Measurements from ENCODE around the gene ST6GALNAC3. TPM values are rescaled to one million over a fixed set of nuclear protein-coding genes. Genes with fewer than 3 reads are reported as not detected.

The ST6GALNAC3 gene
- total RNA-seq, 6 experiments from 2014 or later: 1.4 to 3.2 (median 2.6) TPM

GRCh38 chr1:76103034-76103433 is 28.5 kb downstream of the ST6GALNAC3 start:
- Histone ChIP-seq H3K27me3 (no peaks in the 10 kb centered on the region), H3K4me1 (no peaks in the 10 kb centered on the region), H3K9me3 (no peaks in the 10 kb centered on the region), H3K36me3 (no peaks in the 10 kb centered on the region), H3K27ac (no peak overlapping the region), H3K4me3 (no peak overlapping the region)
- DNase-seq (no peak), ATAC-seq (no peak)
- no peak for TF ChIP-seq POLR2A (IDR thresholded peaks at IDR 0.05)
- TF ChIP-seq CTCF (IDR thresholded peaks at IDR 0.05): no peak
- intact Hi-C loops (cut with DNase I): no loop called here

- no peaks in the 10 kb centered on the region for H3K4me1 ChIP-seq
- ATAC-seq: no peak
Measured at GRCh38 chr1:76105372-76105771, 30.8 kb downstream of the ST6GALNAC3 start.

GRCh38 chr1:76106251-76106650 is 31.7 kb downstream of the ST6GALNAC3 start:
- no peak for ATAC-seq
- intact Hi-C loops (cut with DNase I): no loop called here
- TF ChIP-seq CTCF (IDR thresholded peaks at IDR 0.05) (no peak), POLR2A (IDR thresholded peaks at IDR 0.05) (no peak)

More at GRCh38 chr1:76105372-76105771, 30.8 kb downstream of the ST6GALNAC3 start:
- no peak for DNase-seq
- intact Hi-C loops (cut with DNase I): no loop called here
- Histone ChIP-seq H3K27me3 (no peaks in the 10 kb centered on the region), H3K36me3 (no peaks in the 10 kb centered on the region), H3K9me3 (no peaks in the 10 kb centered on the region), H3K4me3 (no peak overlapping the region), H3K27ac (no peak overlapping the region)
- WGBS (ENCODE audit: insufficient coverage, low coverage, low lambda C conversion rate, missing lambda C conversion rate): 25% methylated on average over 2 of the region's 2 CpGs
- TF ChIP-seq CTCF (IDR thresholded peaks at IDR 0.05): no peak
- TF ChIP-seq POLR2A (IDR thresholded peaks at IDR 0.05): no peak

GRCh38 chr1:76106719-76107235 is 32.2 kb downstream of the ST6GALNAC3 start:
- no peaks in the 10 kb centered on the region for H3K36me3 ChIP-seq
- ATAC-seq: no peak
- no peaks in the 10 kb centered on the region for H3K4me1 ChIP-seq
- H3K27ac ChIP-seq: no peak overlapping the region
- DNase-seq: no peak
- intact Hi-C loops (cut with DNase I): no loop called here
- TF ChIP-seq CTCF (IDR thresholded peaks at IDR 0.05) (no peak), POLR2A (IDR thresholded peaks at IDR 0.05) (no peak)
- WGBS (ENCODE audit: insufficient coverage, low coverage, low lambda C conversion rate, missing lambda C conversion rate): 33% methylated on average over 1 of the region's 1 CpG
- no peaks in the 10 kb centered on the region for H3K9me3 ChIP-seq
- no peak overlapping the region for H3K4me3 ChIP-seq
- H3K27me3 ChIP-seq: no peaks in the 10 kb centered on the region

More at GRCh38 chr1:76106251-76106650, 31.7 kb downstream of the ST6GALNAC3 start:
- no peak overlapping the region for H3K4me3 ChIP-seq
- no peaks in the 10 kb centered on the region for H3K4me1 ChIP-seq
- H3K27me3 ChIP-seq: no peaks in the 10 kb centered on the region
- no peaks in the 10 kb centered on the region for H3K9me3 ChIP-seq
- H3K36me3 ChIP-seq: no peaks in the 10 kb centered on the region
- DNase-seq: no peak
- WGBS (ENCODE audit: insufficient coverage, low coverage, low lambda C conversion rate, missing lambda C conversion rate): 55% methylated on average over 1 of the region's 1 CpG
- H3K27ac ChIP-seq: no peak overlapping the region

- 100% methylated on average over 1 of the region's 4 CpGs for WGBS (ENCODE audit: insufficient coverage, low coverage, low lambda C conversion rate, missing lambda C conversion rate)
- Histone ChIP-seq H3K4me1 (no peaks in the 10 kb centered on the region), H3K4me3 (no peak overlapping the region), H3K27ac (no peak overlapping the region), H3K36me3 (no peaks in the 10 kb centered on the region), H3K9me3 (no peaks in the 10 kb centered on the region), H3K27me3 (no peaks in the 10 kb centered on the region)
- ATAC-seq (no peak), DNase-seq (no peak)
- TF ChIP-seq POLR2A (IDR thresholded peaks at IDR 0.05): no peak
- TF ChIP-seq CTCF (IDR thresholded peaks at IDR 0.05): no peak
- intact Hi-C loops (cut with DNase I): no loop called here
Measured at GRCh38 chr1:76109404-76109803, 34.9 kb downstream of the ST6GALNAC3 start.
